Uterus (tissue), 2 donors: ENCODE data around the gene CACNA1D.

Experiments used
- CTCF ChIP-seq, 4 experiments: fragments of 200-600 bp in 2 of 4; fragments of 450-650 bp in 2 of 4; sonication (generic) in 2 of 4; IDR thresholded peaks; one replicate each; pipeline ENCODE4 v1.5.1; 2016 to 2019; ENCODE audit warnings: antibody characterized with exemption in 4 of 4, mild to moderate bottlenecking in 2 of 4, moderate library complexity in 1 of 4
- POLR2A ChIP-seq, 2 donors: fragments of 450-650 bp; IDR thresholded peaks; one replicate each; pipeline ENCODE4 v1.6.1; 2016; ENCODE audit warnings: antibody characterized with exemption in 2 of 2, mild to moderate bottlenecking in 1 of 2, moderate library complexity in 1 of 2

- TF ChIP-seq POLR2A (IDR thresholded peaks at IDR 0.05) (no peak), CTCF (IDR thresholded peaks at IDR 0.05) (no peak)
Observed at GRCh38 chr3:53519065-53519709, 24.8 kb downstream of the CACNA1D start.
